Stimulated activated CD4-positive, alpha-beta T cell treated with anti-CD3 and anti-CD28 coated beads, Interleukin-1b, Interleukin-23, amount 100 ng/mL, for 24 hours (primary cell): ENCODE measurements around the gene BTBD2.

Experiments
- DNase-seq, 4 experiments: peaks; one replicate each; pipeline ENCODE4 v3.0.0-alpha.2; 2020; ENCODE audit warnings: low read depth in 4 of 4, low spot score in 1 of 4

Gene BTBD2

DNA sequence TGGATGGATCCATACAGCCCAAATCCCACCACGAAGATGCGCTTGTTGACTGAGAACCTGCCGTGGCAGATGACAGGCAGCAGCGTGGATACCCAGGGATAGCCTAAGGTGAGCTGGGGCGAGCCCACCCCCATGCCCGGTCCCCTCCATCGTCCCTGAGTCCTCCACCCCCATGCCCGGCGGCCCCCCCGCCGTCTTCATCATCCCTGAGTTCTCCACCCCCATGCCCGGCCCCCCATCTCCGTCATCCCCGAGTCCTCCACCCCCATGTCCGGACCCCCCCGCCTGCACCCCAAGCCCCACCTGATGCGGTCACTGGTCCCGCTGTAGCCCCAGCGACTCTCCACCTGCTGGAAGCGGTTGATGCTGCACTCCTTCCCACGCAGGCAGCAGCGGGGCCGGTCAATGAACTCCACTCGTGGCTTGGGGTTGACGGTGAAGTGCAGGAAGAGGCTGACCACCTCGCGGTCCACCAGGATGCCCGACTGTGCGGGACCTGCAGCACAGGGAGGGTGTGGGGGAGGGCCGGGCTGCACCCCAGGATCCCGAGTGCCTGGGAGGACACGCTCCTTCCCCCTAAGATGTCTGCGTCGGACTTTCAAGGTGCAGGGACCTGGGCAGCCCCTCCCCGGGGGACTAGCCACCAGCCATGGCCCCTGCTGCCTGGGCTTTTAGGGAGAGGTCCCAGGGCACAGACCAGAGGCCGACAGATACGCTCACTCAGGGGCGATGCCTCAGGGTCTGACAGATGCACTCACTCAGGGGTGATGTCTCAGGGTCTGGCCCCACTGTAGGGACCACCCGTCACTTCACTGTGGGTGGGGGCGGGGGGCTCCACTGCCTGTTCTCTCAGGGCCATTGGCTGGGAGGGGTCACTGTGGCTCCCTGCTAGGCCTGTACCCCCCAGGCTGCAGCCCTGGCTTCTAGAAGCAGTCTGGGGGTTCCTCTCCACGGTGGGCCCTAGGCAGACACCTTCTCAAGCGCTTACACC is 28.0 kb downstream of the BTBD2 start:
- no peak for DNase-seq

DNA sequence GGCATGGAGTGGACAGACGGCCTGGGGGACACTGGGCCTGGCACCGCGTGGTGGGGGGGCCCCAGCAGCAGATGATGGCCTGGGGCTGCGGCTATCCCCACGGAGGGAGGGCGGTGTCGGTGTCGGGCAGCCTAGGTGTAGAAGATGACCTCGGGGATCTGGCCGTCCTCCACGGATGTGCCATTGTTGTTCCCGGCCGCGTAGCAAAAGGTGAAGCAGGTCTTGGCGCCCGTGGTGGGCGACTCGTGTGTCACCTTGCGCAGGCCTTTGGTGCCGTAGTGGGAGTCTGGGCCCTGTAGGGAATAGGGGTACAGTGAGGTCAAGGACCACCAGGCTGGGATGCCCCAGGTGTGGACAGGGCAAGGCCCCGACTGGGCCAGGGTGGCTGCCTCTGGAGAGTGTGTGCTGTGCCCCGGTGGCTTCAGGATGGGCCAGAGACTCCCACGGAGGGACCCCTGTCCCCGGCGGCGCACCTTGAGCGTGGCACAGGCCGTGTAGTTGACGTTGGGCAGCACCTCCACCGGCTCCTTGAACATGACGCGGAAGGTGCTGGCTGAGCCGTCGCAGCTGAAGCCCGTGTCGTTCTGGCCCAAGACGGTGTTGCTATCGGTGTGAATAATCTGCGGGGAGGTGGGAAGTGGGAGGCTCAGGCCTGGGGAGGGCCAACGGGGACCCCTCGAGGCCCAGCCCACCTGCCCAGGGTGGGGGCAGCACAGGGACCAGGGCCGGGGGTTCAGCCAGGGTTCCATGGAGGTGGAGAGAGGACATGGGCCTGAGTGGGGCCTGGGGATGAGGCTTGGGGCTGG is 29.0 kb downstream of the BTBD2 start:
- no peak for DNase-seq

DNA sequence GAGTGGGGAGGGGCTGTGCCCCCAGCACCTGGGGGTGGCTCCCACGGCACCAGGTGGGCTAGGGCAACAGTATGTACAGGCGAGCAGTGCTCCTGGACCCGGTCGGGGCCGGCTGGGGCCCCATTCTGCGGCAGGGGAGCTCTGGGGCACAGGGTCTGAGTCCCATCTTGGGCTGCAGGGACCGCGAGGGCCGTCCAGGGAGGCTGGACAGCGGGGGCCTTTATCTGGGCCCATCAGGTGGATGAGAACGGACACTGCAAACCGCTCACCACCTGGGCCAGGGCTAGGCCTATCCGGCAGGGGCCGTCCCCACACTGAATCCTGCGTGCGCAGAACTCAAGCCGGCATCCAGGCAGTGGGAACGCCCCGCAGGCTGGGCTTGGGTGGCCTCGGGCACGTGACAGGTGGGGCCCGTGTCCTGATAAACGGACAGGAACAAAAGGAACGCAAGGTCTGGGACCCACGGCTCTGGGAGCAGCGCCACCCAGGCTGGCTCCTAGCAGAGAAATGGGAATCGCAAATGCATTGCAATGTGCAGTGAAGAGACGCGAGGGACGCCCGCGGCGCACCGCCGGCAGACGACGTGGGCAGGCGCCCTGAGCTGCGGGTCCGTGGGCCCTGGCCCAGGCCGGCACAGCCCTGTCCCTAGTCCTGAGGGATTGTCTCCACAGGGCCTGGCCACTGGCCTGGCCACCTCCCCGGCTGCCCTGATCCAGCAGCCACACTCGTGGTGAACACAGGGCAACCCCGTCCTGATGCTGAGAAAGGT is 29.7 kb downstream of the BTBD2 start:
- DNase-seq, result no peak

DNA sequence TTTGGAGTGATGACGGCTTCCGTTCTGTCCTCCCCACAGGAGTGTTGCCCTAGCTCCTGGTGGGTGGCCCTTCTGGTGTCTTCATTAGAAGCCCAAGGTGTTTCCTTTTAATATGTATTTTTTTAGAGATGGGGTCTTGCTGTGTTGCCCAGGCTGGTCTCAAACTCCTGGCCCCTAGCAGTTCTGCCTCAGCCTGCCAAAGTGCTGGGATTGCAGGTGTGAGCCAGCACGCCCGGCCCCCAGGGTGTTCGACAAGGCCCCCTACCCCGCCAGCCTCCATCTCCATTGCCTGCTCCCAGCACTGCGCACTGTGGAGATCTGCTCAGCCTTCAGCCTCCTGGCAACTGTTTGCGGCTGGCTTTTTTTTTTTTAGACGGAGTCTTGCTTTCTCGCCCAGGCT is 31.2 kb downstream of the BTBD2 start:
- no peak for DNase-seq

DNA sequence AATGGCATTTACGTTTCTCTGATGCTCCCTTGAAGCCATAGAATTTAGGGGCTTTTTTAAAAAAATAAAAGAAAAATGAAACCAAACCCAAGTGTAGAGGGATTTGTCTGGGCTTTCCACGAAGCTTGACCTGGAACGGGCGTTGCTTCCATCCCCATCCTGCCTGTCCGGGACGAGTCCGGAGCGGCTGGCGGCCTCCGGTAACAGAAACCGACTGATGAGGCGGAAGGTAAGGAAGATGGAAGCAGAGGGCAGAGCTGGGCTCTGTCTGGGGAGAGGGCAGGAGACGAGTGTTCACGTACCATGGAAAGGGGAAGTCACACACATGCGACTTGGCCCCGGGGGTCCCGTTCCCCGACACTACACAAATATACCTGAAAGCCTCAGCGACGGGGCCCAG is 34.3 kb downstream of the BTBD2 start:
- no peak for DNase-seq

DNA sequence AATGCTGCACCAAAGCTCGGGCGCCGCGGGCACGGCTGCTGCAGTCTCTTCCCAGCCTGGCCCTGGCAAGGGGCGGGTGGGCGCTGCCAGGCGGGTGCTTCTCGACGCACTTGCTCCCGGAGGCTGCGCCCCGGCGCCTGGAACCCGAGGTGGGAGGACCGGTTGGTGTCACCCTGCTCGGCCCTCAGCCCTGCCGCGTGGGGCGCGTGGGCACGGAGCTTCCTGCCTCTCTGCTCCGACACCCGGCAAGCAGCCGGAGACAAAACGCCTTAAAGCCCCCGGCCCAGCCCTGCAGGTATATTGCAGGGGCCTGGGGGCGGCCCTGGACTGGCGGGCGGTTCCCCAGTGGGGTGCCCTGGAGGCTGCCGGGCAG is 34.7 kb downstream of the BTBD2 start:
- DNase-seq, result no peak

DNA sequence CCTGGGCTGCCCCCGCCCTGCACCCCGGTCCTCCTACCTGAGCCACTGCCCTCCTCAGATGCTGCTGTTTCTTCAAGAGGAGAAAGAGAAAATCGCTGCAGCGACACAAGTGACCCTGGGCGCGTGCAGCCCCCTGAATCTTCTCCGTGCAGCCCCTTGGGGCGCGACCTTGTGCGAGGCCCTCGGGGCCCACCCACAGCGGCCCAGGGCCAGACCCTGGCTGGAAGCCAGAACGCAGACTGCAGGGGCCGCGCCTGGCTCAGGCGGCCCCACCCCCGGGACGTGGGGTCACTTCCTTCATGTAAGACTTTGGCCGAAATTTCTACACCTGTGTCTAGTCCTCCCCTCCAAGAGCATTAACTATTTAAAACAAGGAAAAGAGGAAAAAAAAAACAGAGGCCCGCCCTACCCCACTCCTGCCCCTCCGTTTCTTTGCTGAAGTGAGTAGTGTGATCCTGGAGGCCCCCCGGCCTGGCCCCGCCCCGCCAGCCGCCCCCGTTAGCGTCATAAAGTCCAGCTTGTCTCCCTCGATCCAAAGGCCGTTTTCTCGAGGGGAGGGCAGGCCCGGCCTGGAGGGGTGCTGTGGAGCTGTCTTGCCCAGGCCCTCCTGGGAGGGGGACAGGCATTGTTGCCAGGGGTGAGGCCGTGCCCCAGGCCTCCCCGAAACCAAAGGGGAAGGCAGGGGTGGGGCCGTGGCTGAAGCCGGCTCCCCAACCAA is 35.3 kb downstream of the BTBD2 start:
- DNase-seq, result no peak

DNA sequence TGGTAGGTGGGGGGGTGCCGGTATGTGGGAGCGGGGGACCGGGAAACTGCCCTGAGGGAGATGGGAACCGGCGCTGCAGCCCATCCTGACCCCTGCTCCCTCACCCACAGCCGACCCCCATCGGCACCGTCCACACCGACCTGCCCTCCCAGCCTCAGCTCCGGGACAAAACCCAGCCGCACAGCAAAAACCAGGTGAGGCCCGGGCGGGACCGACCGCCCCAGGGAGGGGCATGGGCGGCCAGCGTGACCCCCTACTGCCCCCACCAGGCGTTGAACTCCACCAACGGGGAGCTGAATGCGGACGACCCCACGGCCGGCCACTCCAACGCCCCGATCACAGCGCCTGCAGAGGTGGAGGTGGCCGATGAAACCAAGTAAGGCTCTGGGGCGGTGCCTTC is 35.9 kb downstream of the BTBD2 start:
- DNase-seq, result no peak

DNA sequence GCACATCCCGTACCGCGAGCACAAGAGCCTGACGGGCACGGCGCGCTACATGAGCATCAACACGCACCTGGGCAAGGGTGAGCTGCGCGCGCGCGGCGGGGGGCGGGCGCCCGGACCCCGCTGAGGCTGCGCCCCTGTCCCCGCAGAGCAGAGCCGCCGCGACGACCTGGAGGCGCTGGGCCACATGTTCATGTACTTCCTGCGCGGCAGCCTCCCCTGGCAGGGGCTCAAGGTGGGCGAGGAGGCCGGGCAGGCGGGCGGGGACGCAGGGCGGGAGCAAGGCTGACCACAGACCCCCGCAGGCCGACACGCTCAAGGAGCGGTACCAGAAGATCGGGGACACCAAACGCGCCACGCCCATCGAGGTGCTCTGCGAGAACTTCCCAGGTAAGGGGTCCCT is 36.5 kb downstream of the BTBD2 start:
- DNase-seq, result no peak

DNA sequence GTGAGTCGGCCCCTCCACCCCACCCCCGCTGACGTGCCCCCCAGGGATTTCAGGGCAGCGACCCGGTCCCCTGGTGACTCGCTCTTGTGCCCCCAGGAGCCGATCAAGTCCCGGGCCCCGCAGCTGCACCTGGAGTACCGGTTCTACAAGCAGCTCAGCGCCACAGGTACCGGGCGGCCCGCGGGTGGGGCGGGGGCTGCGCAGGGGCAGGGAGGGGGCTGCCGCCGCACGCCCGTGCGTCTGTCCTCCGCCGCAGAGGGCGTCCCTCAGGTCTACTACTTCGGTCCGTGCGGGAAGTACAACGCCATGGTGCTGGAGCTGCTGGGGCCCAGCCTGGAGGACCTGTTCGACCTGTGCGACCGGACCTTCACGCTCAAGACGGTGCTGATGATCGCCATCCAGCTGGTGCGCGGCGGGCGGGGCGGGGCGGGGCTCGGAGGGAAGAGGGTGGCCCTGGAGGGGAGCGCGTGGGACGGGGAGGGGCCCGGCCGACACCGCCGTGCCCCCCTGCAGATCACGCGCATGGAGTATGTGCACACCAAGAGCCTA is 37.1 kb downstream of the BTBD2 start:
- DNase-seq, result no peak

DNA sequence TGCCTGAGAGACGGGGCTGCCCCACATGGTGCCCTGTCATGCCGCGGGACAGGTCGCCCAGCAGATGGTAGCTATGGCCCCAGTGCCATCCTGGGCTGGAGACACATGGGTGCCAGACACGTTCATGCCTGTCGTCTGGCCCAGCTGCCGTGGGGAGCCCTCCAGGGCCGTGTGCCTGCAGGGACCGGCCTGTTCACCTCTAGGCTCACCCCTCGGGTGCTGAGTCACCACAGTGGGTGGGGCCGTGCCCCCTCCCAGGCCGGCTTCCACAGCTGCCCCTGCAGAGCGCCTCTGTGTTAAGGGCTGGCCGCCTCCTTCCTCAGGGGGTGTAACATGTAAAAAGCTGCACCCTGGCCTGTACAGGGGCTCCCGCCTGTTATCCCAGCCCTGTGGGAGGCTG is 38.4 kb downstream of the BTBD2 start:
- DNase-seq, result no peak

DNA sequence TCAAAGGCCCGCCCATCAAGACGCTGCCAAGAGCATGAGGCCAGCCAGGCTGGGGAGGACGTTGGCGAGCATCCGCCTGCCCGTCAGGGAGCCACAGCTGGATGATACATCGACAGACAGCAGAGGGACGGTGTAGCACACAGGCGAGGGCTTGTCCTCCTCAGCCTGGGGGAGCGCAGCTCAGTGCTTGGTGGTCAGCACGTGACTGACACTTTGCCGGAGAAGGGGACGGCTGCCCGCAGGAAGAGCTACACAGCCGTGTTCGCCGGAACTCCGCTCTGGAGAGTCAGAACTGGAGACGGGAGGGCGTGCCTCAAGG is 40.4 kb downstream of the BTBD2 start:
- DNase-seq, result no peak

DNA sequence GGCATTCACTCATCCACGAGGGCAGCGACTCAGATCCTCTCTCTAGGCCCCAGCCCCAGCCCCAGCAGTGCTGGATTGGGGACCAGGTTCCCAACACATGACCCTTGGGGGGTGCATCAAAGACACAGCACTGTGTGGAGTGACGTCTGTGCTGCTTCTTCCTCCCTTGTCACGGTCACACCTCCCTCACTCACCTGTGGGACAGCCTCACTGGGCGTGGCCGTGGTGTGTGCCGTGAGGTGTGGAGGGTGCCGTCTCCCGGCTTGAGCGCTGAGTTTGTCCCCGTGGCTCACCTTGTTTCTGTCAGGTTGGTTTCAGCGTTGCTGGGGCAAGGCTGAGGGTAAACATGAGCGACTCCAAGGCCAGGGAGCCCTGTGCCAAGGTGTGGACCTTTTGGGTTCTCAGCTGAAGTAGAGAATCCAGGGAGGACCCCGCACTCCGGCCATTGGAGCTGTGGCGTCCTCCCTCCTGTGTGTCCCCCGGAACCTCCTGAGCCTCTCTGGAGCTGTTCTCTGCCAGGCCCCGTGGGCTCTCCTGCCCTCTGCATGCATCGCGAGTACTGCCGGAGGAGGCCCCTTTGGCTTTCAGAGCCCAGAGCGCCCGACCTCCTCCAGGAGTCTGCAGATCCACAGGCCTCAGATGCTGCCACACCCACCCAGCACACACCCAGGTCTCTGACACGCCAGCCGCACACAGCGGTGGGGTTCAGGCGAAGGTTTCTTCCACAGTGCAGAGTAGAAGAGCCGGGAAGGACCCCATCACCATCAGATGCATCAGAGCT is 40.9 kb downstream of the BTBD2 start:
- no peak for DNase-seq

DNA sequence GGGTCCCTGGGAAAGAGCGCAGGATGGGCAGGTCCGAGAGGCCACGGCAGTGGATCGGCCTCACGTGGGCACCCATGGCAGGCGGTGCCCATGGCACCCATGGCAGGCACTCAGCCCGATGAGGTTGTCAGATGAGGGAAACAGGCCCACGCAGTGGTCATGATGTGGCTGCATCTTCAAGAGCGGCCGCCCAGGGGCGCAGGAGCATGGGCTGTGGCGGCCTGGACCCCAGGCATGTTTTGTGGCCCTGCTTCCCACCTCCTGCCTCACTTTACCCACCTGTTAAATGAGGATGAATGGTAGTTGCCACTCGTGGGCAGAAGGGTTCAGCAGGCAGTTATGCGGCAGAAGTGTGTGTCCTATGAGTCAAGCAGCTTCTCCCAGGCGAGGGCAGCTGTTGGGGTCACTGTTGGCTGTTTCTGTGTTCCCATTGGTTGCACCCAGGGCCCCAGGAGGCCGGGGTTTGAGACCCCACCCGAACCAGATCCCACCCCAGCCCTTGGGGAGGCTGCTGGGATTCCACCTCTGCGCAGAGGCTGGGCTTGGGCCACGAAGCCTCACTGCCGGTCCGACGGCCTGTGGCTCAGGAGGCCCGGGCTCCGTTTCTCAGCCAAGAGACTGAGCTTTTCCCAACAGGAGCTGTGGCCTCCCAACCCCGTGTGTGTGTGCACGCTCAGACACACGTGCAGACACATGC is 44.6 kb downstream of the BTBD2 start:
- no peak for DNase-seq

DNA sequence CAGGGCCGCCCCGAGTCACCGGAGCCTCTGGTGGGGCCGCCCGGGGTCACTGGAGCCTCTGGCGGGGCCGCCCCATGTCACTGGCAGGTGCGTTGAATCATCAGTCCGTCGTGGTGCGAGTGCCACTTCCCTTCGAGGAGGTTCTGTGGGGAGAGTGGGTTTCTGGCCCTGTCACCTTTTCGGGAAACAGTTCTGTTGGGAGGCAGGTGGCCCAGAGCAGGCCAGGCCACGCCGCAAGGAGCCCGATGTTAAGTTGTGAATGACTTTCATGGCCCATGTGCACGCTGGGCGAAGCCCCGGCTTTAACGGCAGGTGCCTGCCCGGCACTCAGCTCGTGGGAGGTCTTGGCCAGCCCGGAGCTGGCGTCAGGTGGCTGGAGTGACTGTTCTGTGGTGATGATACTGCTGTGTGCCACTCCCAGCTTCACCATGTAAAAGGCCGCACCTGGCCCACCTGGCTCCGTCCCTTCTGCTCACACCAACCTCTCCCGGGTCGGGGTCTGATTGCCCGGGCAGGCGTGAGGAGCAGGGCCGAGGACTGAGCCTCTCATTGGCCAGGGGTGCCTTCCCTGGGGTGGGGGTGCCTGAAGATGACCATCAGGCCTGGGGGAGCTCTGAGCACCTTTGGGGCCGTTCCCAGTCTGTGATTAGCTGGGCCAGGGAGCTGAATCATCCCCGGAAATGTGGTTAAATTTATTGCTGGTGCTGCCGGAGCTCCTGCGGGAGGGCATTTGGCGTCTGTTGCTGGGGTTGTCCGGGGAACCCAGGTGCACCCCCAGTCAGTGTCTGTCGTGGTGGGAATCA is 45.3 kb downstream of the BTBD2 start:
- DNase-seq, result no peak

DNA sequence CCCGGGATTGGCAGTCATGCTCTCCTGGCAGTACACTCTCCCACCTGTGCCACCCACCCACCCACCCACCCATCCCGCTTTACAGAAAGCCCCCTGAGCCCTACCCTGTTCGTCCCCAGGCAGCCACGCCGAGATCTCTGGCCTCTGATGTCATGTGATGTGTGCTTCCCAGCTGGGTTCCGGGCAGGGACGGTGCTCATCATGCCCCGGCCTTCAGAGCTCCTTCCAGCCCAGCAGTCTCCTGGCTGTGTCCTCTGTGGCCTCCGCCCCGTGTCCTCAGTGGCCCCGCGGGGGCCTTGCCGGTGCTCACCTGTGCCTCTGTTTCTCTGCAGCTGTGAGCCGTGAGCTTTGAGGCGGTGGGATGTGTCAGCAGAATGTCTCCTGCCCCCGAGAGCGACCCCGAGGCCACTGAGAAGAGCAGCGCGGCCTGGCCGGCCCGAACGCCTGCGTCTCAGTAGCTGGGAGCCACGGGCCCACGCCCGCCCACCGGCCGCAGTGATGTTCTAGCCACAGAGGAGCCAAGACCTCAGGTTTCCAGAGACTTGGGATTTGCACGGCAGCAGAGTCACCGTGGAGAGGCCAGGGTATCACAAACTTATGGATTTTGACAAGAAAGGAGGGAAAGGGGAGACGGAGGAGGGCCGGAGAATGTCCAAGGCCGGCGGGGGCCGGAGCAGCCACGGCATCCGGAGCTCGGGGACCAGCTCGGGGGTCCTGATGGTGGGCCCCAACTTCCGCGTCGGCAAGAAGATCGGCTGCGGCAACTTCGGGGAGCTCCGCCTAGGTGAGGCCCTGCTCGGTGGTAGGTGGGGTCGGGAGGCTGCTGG is 46.1 kb downstream of the BTBD2 start:
- DNase-seq, result no peak

DNA sequence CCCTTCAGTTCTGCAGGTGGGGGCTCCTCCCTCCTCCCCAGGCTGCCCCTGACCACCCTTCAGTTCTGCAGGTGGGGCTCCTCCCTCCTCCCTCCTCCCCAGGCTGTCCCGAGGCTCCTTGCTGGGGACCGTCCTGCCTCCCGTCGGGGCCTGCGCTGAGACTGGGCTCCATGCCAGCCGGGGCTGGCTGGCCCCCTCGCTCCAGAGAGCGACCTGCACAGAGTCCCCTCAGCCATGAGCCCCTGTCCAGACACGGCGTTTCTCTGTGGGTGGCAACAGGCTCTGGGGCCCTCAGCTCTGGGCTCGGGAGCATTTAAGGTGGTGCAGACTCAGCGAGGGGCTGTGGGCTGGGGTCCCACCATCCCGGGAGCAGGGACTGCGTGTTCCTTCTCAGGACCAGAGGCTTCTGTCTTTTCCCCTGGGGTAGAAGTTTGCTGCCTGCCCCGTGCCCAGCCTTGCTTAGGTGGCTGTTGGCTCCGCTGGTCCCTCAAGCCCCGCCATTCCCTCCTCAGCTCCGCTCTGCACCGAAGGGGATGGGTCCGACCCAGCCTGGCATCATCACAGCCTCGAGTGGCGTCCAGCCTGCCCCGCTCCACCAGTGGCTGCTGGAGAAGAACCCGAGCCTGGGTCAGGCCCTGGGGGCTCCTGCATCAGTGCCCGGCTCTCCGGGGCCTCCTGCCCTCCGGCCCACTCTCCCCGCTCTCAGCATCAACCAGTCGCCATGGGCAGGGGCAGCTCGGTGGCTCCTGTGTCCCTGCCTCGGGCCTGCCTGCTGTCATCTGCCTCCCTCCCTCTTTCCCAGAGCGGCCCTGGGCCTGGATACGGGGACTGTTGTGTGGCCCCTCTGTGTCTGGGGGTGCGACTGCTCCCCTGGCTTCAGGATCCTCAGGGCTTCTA is 47.0 kb downstream of the BTBD2 start:
- DNase-seq, result no peak
